Activated naive CD4-positive, alpha-beta T cell treated with anti-CD3 and anti-CD28 coated beads, Interleukin-2, amount 50 U/mL, for 24 hours (primary cell): ENCODE measurements around the gene OSBP2.

Source experiments
- H3K27ac Mint-ChIP-seq: one replicate; pipeline ENCODE4 v1.8.0; 2021; ENCODE audit warnings: mild to moderate bottlenecking, mixed read lengths
- H3K27me3 Mint-ChIP-seq: one replicate; pipeline ENCODE4 v1.8.0; 2021; ENCODE audit warnings: mixed read lengths
- H3K36me3 Mint-ChIP-seq: one replicate; pipeline ENCODE4 v1.8.0; 2021; ENCODE audit warnings: mixed read lengths
- H3K4me1 Mint-ChIP-seq: one replicate; pipeline ENCODE4 v1.8.0; 2021; ENCODE audit warnings: mixed read lengths
- H3K4me3 Mint-ChIP-seq: one replicate; pipeline ENCODE4 v1.8.0; 2021; ENCODE audit warnings: mild to moderate bottlenecking, mixed read lengths
- H3K9me3 Mint-ChIP-seq: one replicate; pipeline ENCODE4 v1.8.0; 2021; ENCODE audit warnings: mixed read lengths

OSBP2 gene

DNA sequence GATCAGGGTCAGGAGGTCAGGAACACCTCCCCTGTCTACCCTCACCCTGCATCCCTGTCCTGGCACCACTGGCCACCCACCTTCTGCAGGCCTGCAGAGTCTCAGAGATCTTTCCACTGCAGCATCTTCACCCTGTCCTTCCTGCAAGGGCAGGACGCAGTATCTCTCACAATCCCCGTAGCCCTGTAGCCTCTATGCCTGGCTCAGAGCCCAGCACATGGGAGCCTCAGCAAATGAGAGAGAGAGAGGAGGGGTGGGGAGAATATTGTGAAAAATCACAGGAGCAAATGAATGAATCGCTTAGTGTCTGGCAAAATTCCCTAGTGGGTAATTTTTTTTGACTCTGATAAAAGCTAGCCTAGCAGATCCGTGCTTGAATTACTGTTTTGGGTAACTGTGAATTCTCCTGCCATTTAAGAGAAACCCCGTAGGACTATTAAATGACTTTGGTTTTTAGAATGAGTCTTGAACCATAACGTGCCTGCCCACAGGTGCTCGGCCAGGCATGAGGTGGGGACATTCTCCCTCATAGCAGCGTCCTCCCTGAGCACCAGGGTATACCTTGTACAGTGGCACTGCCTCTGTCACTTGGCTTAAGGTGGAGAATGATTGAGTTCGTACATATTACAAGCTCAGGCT lies 182.4 kb downstream of the OSBP2 start:
- Mint-ChIP-seq H3K9me3 (no peaks in the 10 kb centered on the region), H3K4me3 (no peak overlapping the region), H3K4me1 (no peaks in the 10 kb centered on the region), H3K27me3 (no peaks in the 10 kb centered on the region), H3K36me3 (no peaks in the 10 kb centered on the region), H3K27ac (no peak overlapping the region)

DNA sequence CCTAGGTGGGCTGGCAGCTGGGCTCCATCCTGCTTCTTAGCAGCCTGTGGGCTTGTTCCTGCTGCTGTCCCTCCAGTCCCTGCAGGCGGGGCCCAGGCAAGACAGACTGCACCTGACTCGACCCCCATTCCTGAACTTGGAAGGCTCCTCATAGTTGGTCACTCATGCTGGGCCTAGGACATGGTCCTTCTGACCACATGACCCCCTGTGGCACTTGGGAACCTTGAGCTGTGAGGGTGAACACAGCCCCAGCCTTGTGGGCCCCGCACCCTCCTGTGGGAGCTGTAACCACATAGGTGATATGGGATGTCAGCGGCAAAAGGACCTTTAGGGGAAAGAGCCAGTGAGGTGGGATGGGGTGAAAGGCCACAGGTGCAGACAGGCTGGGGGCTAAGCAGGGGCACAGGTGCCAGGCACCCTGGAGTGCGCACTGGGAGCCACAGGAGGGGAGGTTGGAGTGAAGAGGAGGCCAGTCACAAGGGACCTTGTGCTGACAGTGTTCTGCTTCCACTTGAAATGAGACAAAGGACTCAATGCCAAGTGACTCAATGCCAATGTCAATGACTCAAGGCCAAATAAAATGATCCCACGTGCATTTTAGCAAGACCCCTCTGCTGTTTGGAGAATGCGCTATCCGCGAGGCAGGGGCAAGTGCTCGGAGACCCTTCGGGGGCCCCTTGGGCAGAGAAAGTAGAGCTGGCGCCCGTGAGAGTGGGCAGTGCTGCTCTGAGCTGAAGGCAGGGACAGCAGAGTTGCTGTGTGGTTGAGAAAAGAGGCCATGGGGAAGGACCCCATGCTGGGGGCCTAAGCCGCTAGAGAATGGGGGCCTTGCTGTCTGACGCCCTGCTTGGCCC lies 183.2 kb downstream of the OSBP2 start:
- Mint-ChIP-seq H3K27me3 (no peaks in the 10 kb centered on the region), H3K36me3 (no peaks in the 10 kb centered on the region), H3K9me3 (no peaks in the 10 kb centered on the region), H3K27ac (no peak overlapping the region), H3K4me3 (no peak overlapping the region), H3K4me1 (no peaks in the 10 kb centered on the region)

DNA sequence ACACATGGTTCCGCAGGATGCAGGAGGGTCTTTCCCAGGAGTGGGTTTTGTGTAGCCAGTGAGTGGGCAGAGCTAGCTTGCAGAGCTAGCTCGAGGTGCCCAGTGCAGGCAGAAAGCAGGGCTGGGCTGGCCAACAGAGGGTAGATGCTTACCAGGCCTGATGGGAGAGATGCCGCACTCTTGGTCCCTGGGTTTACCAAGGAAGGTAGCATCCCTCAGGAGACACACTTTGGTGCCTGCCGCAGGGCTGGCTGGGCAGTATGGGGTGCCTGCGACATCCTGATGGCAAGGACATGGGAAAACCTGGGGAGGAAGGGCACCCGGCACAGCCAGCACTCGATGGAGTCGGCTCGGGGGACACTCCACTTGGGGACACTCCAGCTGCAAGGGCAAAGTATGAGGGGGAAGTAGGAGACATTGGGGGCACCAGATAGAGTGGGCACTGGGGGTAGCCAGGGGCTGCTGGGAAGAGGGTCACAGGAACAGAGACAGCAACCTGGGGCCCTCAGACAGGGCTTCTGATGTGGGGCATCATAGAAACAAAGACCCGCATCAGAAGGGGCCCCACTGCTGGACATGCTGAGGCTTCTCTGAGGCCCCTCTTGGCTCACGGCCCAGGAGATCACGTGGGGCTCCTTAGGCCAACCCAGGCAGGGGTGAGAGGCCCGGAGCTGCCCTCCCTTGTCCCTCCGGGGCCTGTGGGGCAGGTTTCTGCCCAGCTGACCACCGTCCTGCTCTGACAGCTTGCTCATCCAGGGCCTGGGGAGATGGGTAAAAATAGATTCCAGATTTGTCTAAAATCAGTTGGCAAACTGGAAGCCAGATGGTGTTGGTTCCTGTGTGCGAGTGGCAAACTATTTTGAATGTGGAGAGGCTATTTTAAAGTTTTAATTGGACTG lies 184.1 kb downstream of the OSBP2 start:
- Mint-ChIP-seq H3K27ac (no peak overlapping the region), H3K9me3 (no peaks in the 10 kb centered on the region), H3K4me3 (no peak overlapping the region), H3K4me1 (no peaks in the 10 kb centered on the region), H3K27me3 (no peaks in the 10 kb centered on the region), H3K36me3 (no peaks in the 10 kb centered on the region)

DNA sequence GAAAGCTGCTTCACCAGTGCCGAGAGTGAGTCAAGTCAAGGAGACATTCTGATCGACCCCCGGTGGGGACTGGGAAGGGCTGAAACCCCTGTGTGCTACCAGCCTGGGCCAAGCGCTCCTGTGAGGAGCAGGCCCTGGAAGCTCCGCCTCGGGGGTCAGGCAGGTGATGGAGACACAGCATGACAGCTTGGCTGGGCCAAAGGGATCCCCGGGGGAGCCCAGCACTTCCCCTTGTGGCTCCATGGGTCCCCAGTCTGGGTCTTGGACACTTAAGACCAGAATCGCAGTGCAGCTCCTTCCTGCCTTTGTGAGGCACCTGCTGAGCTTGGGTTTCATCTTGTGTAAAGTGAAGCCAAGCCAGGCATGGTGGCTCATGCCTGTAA lies 184.7 kb downstream of the OSBP2 start:
- H3K27ac Mint-ChIP-seq: no peak overlapping the region
- no peaks in the 10 kb centered on the region for H3K36me3 Mint-ChIP-seq
- H3K4me1 Mint-ChIP-seq: no peaks in the 10 kb centered on the region
- H3K9me3 Mint-ChIP-seq: no peaks in the 10 kb centered on the region
- H3K27me3 Mint-ChIP-seq: no peaks in the 10 kb centered on the region
- no peak overlapping the region for H3K4me3 Mint-ChIP-seq

DNA sequence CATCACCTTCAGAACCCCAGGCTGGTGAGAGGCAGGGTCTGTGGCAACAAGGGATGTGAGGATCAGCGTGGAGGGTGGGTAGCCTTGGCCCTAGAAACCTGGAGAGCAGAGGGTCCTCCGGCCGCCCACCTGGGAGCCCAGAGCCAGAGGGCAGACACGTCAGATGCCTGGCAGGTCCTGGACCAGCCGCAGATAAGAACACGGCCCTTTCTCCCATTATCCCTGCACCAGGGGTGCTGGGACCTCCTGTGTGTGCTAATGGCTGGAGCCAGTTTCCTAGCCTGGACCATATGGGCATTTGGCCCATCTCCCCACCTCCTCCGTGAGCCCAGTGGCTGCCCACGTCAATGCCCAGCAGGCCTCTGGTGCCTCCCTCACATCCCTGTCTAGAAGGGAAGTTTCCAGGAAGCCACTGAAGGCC lies 185.5 kb downstream of the OSBP2 start:
- Mint-ChIP-seq H3K27me3 (no peaks in the 10 kb centered on the region), H3K4me1 (no peaks in the 10 kb centered on the region), H3K27ac (no peak overlapping the region), H3K9me3 (no peaks in the 10 kb centered on the region), H3K4me3 (no peak overlapping the region), H3K36me3 (no peaks in the 10 kb centered on the region)

DNA sequence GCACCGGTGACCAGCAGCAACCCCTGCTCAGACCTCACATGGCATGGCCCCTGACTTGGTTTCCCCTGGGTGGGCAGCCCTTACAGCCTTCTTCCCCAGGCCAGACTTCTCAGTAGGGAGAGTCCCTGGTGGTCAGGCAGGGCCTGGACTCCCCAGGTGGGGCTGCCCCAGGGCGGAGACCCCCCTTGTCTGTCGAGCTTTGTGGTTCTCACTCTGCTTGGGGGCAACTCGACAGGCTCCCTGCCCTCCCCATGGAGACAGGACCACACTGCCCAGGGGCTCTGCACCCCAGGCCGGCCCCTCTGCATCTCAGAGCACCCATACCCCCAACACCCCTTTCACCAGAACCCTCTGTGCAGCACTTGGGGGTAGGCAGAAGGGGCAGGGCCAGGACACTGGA lies 186.2 kb downstream of the OSBP2 start:
- H3K4me3 Mint-ChIP-seq: no peak overlapping the region
- no peaks in the 10 kb centered on the region for H3K27me3 Mint-ChIP-seq

DNA sequence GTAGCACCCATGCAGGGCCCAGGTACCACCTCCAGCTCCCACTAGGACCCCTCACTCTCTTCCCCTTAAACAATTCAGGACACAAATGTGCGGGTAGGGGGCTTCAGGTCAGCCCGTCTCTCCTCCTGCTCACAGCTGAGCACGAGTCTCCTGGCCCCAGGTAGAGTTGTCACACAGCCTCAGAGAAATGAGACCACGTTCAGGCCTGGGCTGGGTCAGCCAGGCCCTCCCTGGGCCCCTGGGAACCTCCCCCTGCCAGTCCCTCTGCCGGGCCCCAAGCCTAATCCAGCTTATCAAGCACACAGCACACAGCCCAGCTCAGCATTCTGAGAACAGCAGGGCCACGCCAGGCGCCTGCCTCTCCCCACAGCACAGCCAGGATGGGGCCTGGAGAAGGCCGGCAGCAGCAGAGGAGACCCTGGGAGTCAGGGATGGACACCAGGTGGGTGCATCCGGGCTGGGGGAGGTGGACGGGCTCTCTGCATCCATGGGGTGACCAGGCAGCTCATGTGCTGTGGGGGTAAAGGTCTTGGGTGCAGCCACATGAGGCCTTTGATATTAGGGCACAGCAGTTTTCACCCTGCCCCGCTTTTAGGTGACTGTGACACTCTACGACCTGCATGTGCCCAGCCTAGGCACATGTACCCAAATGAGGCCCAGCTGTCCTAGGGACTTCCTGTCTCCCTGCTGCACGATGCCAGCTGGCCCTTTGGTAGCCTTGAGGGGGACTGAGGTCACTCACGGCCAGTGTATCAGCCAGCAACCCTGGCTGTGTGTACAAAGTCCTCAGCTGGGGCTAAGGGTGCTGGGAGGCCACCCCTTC lies 186.9 kb downstream of the OSBP2 start:
- Mint-ChIP-seq H3K27me3 (no peaks in the 10 kb centered on the region), H3K36me3 (peaks cover under 1% of the 10 kb centered on the region), H3K27ac (no peak overlapping the region), H3K9me3 (no peaks in the 10 kb centered on the region), H3K4me3 (no peak overlapping the region), H3K4me1 (no peaks in the 10 kb centered on the region)

More for the DNA sequence above, 186.2 kb downstream of the OSBP2 start:
- no peak overlapping the region for H3K27ac Mint-ChIP-seq
- H3K36me3 Mint-ChIP-seq: no peaks in the 10 kb centered on the region
- H3K4me1 Mint-ChIP-seq: no peaks in the 10 kb centered on the region
- no peaks in the 10 kb centered on the region for H3K9me3 Mint-ChIP-seq

DNA sequence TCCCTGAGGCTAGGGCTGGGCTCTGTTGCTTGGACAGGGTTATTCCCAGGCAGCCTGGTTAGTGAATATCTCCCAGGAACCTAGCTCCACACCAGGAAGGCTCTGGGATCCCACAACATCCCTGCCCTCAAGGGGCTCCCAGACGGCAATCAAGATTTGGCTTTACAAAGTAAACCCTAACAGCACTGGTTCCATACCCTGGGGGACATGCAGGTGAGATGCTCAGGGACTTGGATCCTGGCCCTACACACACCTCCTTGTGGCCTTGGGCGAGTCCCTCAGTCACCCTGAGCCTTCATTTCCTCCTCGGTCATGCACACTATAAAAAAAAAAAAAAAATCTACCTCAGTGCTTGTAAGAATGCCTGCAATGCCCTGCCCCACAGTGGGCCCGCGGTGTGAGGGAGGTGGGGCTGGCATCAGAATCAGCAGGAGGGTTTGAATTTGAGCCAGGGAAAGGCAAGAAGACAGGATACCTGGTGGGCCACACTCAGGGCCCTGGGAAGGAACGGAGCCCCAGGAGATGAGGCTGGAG lies 187.6 kb downstream of the OSBP2 start:
- Mint-ChIP-seq H3K9me3 (no peaks in the 10 kb centered on the region), H3K4me1 (no peaks in the 10 kb centered on the region), H3K4me3 (no peak overlapping the region), H3K27me3 (no peaks in the 10 kb centered on the region), H3K27ac (no peak overlapping the region), H3K36me3 (peaks cover 2% of the 10 kb centered on the region)

DNA sequence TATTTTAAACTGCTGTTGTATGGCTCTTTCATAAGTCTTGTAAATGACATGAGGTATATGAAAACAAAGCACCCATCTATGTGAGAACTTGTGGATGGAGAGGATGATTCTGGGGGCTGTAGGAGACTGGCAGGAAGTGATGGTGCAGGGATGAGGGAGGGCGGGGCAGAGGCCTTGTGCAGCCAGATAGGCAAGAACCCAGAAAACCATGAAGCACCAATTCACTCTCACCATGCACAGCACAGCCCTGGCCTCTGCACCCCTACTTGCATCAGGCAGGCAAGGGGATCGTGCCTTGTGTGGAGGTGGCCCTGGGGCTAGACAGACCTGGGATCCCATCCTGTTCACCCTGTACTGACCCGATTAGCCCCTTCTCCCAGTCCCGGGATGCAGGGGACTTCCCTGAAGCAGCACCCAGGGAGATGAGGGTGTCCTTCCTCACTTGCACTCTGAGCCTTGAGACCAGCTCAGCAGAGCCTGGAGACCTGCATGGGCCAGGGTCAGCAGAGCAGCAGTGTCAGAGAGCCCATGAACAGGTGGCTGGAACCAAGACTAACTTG lies 188.4 kb downstream of the OSBP2 start:
- no peaks in the 10 kb centered on the region for H3K9me3 Mint-ChIP-seq
- H3K4me3 Mint-ChIP-seq: no peak overlapping the region
- no peaks in the 10 kb centered on the region for H3K4me1 Mint-ChIP-seq
- no peaks in the 10 kb centered on the region for H3K27me3 Mint-ChIP-seq
- no peak overlapping the region for H3K27ac Mint-ChIP-seq
- H3K36me3 Mint-ChIP-seq: peaks cover 2% of the 10 kb centered on the region

DNA sequence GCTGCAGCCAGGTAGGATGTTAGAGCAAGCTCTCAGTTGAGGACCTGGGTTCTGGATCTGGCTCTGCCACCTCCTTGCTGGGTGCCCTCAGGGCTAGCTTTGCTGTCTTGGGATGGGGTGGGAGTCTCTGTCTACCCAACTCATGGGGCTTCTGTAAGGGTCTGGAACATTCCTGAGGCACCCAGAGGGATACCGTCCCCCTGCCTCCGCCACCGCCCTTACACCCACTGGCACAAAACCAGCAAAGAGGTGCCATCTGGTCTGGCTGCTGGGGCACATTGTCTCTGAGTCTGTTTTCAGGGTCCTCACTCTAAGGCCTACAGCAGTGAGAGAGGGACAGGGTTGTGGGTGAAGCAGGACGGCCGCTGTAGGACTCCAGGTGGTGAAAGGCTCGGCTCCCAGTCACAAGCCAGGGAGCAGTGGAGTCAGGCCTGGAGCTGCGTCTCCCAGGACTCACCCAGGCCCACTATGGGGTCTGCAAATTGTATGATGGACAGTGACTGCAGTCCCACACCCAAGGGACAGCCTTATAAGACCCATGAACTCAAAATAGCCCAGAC lies 189.0 kb downstream of the OSBP2 start:
- Mint-ChIP-seq H3K27me3 (no peaks in the 10 kb centered on the region), H3K4me1 (no peaks in the 10 kb centered on the region), H3K36me3 (peaks cover 2% of the 10 kb centered on the region), H3K4me3 (no peak overlapping the region), H3K9me3 (no peaks in the 10 kb centered on the region), H3K27ac (no peak overlapping the region)

DNA sequence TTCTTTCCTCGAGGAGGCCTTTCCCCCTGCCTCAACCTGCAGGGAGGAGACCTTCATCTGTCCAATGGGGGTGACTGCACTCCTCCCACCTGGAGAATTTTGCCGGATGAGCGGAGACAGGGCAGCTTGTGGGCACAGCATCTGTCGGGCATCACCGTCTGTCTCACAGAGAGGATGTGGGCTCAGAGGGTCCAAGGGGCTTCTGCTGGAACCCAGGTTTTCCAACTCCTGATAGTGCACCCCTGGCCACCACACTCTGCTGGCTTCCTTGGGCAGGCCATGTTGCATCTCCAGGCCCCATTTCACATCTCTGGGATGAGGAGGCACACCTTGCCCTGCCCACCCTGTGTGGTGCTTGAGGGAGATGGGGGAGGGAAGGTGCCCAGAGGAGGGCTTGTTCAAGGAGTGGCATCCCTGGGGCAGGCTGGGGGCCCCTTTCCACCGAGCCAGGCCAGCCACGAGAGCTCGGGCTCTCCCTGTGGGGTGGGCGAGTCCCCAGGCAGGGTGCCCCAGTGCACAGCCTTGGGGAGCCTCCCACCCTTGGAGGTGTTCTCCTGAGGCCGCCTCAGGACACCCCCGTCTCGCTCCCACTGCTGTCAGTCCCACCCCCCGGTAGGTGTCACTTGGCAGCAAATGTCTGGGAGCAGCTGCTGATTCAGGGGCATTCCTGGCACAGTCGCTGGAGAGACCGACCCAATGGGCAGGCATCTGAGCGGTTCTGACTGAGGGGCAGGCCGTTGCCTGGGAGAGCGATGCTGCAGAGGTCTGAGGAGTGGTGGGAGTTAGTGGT lies 189.7 kb downstream of the OSBP2 start:
- no peaks in the 10 kb centered on the region for H3K9me3 Mint-ChIP-seq
- H3K4me3 Mint-ChIP-seq: no peak overlapping the region
- no peaks in the 10 kb centered on the region for H3K4me1 Mint-ChIP-seq
- no peak overlapping the region for H3K27ac Mint-ChIP-seq
- no peaks in the 10 kb centered on the region for H3K27me3 Mint-ChIP-seq
- peaks cover 2% of the 10 kb centered on the region for H3K36me3 Mint-ChIP-seq

DNA sequence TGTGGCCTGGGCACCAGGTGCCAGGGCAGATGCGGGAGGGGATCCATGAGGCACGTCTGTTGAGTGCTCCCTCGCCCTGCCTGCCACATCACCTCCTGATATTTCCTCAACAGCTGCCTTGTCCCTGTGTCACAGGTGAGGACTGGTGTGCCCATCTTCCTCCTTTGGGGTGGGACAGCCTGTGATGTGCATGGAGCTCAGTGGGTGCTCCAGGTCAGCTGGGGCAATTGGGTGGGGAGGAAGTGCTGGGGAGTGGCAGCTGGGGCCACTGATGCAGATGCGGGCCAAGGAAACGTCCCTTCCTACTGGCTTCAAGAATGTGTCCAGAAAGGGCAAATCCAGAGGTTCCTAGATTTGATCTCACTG lies 190.3 kb downstream of the OSBP2 start:
- no peaks in the 10 kb centered on the region for H3K9me3 Mint-ChIP-seq
- no peak overlapping the region for H3K27ac Mint-ChIP-seq
- peaks cover 2% of the 10 kb centered on the region for H3K36me3 Mint-ChIP-seq
- H3K27me3 Mint-ChIP-seq: no peaks in the 10 kb centered on the region
- no peak overlapping the region for H3K4me3 Mint-ChIP-seq
- H3K4me1 Mint-ChIP-seq: no peaks in the 10 kb centered on the region

DNA sequence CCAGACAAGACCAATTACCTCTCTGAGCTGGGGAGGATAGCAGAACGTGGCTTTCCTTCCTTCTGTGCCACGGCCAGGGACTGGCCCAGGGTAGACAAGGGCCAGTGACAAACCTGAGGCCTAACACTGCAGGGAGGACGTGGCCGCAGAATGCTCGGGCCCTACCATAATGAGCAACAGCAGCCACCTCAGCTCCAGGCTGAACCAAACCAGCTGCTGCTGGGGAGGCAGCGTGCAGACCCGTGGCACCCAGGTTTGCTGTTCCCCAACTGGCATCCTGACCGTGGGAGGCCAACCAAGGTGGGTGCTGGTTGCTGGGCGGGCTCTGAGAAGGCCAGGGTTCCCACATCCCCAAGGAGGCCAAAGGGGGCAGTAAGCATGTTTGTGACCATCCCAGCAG lies 190.9 kb downstream of the OSBP2 start:
- H3K9me3 Mint-ChIP-seq: no peaks in the 10 kb centered on the region
- H3K4me1 Mint-ChIP-seq: no peaks in the 10 kb centered on the region
- no peaks in the 10 kb centered on the region for H3K27me3 Mint-ChIP-seq
- H3K4me3 Mint-ChIP-seq: no peak overlapping the region
- no peak overlapping the region for H3K27ac Mint-ChIP-seq
- peaks cover 4% of the 10 kb centered on the region for H3K36me3 Mint-ChIP-seq

DNA sequence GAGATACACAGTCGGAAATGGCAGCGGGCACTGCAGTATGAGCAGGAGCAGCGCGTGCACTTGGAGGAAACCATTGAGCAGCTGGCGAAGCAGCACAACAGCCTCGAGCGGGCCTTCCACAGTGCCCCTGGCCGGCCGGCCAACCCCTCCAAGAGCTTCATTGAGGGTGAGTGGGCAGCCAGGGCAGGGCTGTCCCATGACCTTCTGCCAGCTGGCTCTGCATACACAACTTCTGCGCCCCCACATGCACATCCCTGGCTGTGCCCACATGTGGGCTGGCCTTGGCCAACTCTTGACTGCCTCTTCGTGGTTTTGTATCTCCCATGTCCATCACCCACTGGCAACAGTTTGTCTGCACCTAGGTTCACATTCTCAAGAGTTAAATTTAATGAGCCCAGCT lies 192.8 kb downstream of the OSBP2 start:
- H3K9me3 Mint-ChIP-seq: no peaks in the 10 kb centered on the region
- H3K27ac Mint-ChIP-seq: no peak overlapping the region
- no peaks in the 10 kb centered on the region for H3K27me3 Mint-ChIP-seq
- peaks cover 4% of the 10 kb centered on the region for H3K36me3 Mint-ChIP-seq
- H3K4me1 Mint-ChIP-seq: peaks cover 10% of the 10 kb centered on the region
- H3K4me3 Mint-ChIP-seq: no peak overlapping the region
